ENCODE results near the gene IQCH.

Gene IQCH

DNA sequence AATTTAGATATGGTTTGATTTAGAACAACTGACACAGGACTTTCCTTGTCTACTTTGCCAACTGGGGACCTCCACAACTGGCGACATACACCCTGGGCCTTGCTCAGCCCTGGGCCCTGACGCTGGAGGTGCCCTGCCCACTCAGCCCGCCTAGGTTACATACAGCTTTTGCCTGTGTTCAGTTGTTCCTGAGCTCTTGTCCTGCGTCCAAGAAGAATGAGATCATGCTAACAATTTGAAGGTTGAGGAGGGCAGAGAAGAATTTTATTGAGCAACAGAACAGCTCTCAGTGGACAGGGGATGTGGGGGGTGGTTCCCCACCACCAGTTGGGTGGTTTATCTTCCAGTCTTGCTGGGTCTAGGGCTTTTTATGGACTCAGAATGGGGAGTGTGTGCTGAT is 67.9 kb downstream of the IQCH start:
- DNase-seq (ENCODE audit: low read depth), result no peak
- H3K4me3 ChIP-seq (ENCODE audit: low read depth, low read length), result no peak overlapping the region
- TF ChIP-seq, protein P1, sequence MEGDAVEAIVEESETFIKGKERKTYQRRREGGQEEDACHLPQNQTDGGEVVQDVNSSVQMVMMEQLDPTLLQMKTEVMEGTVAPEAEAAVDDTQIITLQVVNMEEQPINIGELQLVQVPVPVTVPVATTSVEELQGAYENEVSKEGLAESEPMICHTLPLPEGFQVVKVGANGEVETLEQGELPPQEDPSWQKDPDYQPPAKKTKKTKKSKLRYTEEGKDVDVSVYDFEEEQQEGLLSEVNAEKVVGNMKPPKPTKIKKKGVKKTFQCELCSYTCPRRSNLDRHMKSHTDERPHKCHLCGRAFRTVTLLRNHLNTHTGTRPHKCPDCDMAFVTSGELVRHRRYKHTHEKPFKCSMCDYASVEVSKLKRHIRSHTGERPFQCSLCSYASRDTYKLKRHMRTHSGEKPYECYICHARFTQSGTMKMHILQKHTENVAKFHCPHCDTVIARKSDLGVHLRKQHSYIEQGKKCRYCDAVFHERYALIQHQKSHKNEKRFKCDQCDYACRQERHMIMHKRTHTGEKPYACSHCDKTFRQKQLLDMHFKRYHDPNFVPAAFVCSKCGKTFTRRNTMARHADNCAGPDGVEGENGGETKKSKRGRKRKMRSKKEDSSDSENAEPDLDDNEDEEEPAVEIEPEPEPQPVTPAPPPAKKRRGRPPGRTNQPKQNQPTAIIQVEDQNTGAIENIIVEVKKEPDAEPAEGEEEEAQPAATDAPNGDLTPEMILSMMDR (IDR thresholded peaks at IDR 0.05; ENCODE audit: low read depth, low read length, missing control alignments), result no peak
- in situ Hi-C loops (cut with HindIII; ENCODE audit: low sequenced_read_pairs), result no loop called here

DNA sequence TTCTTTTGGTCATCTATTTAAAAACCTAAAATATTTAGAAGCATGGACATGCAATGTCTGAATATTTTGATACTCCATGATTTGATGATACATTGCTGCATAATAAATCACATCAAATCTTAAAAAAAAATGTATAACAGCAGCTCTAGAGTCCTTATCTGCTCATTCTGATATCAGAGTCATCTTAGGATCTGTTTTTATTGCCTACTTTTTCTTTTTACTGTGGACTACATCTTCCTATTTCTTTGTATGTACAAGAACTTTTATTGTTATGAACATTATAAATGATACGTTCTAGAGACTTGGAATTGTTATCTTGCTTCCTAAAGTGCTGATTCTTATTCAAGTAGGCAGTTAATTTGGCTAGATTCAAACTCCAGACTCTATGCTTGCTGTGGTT is 72.7 kb downstream of the IQCH start:
- in situ Hi-C loops (cut with HindIII; ENCODE audit: low sequenced_read_pairs), result no loop called here
- TF ChIP-seq, protein P1 (IDR thresholded peaks at IDR 0.05; ENCODE audit: low read depth, low read length, missing control alignments), result no peak
- H3K4me3 ChIP-seq (ENCODE audit: low read depth, low read length), result no peak overlapping the region
- no peak for DNase-seq (ENCODE audit: low read depth)

DNA sequence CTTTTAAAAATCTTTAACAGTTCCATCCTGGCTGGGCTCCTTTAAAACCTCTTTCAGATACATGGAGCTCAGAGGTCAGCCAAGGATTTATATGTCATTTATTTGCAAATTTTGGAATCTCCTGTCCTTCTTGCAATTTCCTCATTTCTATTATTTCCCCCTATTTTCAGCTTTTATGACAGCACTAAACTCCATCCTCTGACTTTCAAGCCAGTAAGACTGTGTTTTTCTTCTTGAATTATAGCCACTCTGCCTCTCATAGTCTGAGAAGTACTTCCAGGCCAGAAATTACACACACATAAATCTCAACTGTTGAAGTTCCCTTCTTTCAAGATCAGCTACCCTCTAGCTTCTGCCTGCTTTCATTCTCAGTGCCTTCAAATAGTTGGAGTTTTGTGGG is 73.2 kb downstream of the IQCH start:
- TF ChIP-seq, protein P1 (IDR thresholded peaks at IDR 0.05; ENCODE audit: low read depth, low read length, missing control alignments), result no peak
- in situ Hi-C loops (cut with HindIII; ENCODE audit: low sequenced_read_pairs), result no loop called here
- H3K4me3 ChIP-seq (ENCODE audit: low read depth, low read length), result no peak overlapping the region
- no peak for DNase-seq (ENCODE audit: low read depth)

DNA sequence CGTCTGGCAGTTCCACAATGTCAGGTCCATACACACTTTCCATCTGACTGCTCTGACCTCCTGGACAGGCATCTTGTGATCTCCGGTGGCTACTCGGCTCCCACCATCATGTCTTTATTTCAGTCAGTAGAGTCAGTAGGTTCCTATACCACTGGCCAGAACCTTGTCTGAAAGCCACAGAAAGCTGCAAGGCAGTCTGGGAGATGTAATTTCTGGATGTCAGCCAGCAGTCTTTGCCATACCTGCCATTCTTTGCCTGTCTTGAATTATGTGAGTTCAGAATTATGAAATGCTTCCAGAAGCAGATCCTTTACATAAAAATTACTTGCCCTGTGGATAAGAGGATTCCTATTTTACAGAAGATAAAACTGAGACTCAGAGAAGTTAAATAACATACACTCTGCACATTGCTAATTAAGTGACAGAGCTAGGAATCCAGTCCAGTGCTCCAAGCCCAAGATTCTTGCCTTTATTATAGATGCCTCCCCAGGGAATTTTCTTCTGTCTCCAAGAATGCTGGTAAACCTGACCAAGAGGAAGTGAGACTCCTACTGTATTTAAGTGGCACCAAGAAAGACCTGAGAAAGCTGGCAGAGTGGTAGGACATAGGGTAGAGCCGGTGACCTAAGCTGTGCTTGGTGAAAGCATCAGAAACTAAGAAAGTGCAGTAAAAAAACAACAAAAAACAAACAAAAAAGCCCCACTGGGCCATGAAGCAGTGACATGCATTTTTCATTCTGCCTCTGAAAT is 75.6 kb downstream of the IQCH start:
- TF ChIP-seq, protein P1 (IDR thresholded peaks at IDR 0.05; ENCODE audit: low read depth, low read length, missing control alignments), result no peak
- no peak for DNase-seq (ENCODE audit: low read depth)
- in situ Hi-C loops (cut with HindIII; ENCODE audit: low sequenced_read_pairs), result no loop called here
- H3K4me3 ChIP-seq (ENCODE audit: low read depth, low read length), result no peak overlapping the region

DNA sequence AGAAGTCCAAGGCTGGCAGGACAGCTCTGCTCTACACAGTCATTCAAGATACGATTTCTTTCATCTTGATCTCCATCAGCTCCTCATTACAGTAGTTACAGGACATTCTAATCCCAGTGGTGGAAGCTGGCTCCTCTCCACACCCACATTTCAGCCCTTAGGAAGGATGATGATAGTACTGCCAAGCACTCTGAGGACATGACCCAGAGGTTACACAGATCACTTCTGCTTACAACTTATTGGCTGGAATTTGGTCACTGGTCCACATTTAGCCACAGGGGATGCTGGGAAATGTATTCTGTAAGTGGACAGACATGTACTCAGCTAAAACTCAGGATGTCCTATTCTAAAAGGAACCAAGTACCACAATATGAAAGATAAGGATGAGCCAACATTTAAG is 77.1 kb downstream of the IQCH start:
- TF ChIP-seq, protein P1 (IDR thresholded peaks at IDR 0.05; ENCODE audit: low read depth, low read length, missing control alignments), result no peak
- H3K4me3 ChIP-seq (ENCODE audit: low read depth, low read length), result no peak overlapping the region
- DNase-seq (ENCODE audit: low read depth), result no peak
- in situ Hi-C loops (cut with HindIII; ENCODE audit: low sequenced_read_pairs), result no loop called here

DNA sequence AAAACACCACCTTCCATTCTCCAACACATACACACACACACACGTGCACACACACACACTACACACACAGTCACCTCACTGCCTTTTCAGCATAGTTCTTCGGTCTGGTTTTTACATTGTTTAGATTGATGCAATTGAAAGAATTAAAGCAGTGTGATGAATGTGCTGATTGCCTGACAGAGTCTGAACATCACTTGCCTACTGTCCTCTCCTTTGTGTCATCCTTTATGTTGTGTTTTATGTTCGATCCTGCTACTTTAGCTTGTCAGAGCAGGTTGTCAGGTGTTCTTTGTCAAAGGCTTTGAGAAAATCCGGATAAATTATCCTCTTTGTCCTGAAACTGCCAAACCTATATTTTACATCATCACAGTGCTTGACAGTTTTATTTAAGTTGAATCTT is 80.4 kb downstream of the IQCH start:
- no peak for DNase-seq (ENCODE audit: low read depth)
- in situ Hi-C loops (cut with HindIII; ENCODE audit: low sequenced_read_pairs), result loop anchor here (5.0 kb wide), 1 partner anchor 42 kb away; no protein-coding TSS in a partner anchor

More for the DNA sequence above, 80.4 kb downstream of the IQCH start:
- TF ChIP-seq, protein P1 (IDR thresholded peaks at IDR 0.05; ENCODE audit: low read depth, low read length, missing control alignments), result no peak
- H3K4me3 ChIP-seq (ENCODE audit: low read depth, low read length), result no peak overlapping the region
